BE2C (cell line): Measurements from ENCODE around the gene TMEM132A.

Experiments
- DNase-seq: peaks from one replicate; pipeline ENCODE4 v3.0.0-alpha.2; 2020
- H3K27me3 ChIP-seq: fragments of 250-450 bp; sonication (Bioruptor Pico); 2 replicates; pipeline ENCODE4 v1.5.1; 2020; ENCODE audit warnings: mild to moderate bottlenecking
- H3K36me3 ChIP-seq: fragments of 250-450 bp; sonication (Bioruptor Pico); 2 replicates; pipeline ENCODE4 v1.5.1; 2020; ENCODE audit warnings: mild to moderate bottlenecking
- H3K4me1 ChIP-seq: fragments of 250-450 bp; sonication (Bioruptor Pico); 2 replicates; pipeline ENCODE4 v1.5.1; 2020
- H3K4me3 ChIP-seq: 2 replicates; pipeline ENCODE4 v1.5.1; 2011; ENCODE audit warnings: low read depth, low read length
- H3K9me3 ChIP-seq: fragments of 250-450 bp; sonication (Bioruptor Pico); 2 replicates; pipeline ENCODE4 v1.5.1; 2020
- TF ChIP-seq, protein P1 (sequence below): IDR thresholded peaks from 2 replicates; pipeline ENCODE4 v1.5.1; 2012; ENCODE audit warnings: mild to moderate bottlenecking, low read depth, low read length

The TMEM132A gene

DNA sequence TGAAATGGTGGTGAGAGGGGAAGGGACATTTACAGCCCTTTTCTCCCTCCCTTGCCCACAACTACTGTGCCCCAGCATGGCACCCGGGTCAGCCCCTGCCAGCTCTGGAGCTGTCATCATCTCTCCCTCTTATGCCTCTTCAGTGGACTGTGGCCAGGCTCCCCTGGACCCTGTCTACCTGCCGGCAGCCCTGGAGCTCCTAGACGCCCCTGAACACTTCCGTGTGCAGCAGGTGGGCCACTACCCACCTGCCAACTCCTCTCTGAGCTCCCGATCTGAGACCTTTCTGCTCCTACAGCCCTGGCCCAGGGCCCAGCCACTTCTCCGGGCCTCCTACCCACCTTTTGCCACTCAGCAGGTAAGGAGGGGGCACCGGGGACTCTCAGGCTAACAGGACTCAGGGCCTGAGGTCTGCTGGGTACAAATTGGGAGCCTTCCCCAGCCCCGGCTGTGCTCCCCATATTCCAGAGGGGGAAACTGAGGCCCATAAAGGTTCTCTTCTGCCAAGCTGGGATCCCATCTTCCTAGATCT lies 2.9 kb downstream of the TMEM132A start:
- TF ChIP-seq, protein P1, sequence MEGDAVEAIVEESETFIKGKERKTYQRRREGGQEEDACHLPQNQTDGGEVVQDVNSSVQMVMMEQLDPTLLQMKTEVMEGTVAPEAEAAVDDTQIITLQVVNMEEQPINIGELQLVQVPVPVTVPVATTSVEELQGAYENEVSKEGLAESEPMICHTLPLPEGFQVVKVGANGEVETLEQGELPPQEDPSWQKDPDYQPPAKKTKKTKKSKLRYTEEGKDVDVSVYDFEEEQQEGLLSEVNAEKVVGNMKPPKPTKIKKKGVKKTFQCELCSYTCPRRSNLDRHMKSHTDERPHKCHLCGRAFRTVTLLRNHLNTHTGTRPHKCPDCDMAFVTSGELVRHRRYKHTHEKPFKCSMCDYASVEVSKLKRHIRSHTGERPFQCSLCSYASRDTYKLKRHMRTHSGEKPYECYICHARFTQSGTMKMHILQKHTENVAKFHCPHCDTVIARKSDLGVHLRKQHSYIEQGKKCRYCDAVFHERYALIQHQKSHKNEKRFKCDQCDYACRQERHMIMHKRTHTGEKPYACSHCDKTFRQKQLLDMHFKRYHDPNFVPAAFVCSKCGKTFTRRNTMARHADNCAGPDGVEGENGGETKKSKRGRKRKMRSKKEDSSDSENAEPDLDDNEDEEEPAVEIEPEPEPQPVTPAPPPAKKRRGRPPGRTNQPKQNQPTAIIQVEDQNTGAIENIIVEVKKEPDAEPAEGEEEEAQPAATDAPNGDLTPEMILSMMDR, result no peak
- H3K4me1 ChIP-seq, result peaks cover 3% of the 10 kb centered on the region; the same call in 1 of the 2 replicates
- no peak for DNase-seq
- H3K36me3 ChIP-seq, result peaks cover 14% of the 10 kb centered on the region
- no peaks in the 10 kb centered on the region for H3K27me3 ChIP-seq
- H3K4me3 ChIP-seq, result no peak overlapping the region
- no peaks in the 10 kb centered on the region for H3K9me3 ChIP-seq

- no peak overlapping the region for H3K4me3 ChIP-seq
- no peaks in the 10 kb centered on the region for H3K9me3 ChIP-seq
- TF ChIP-seq, protein P1, result no peak
- no peaks in the 10 kb centered on the region for H3K27me3 ChIP-seq
- no peak for DNase-seq
- peaks cover 14% of the 10 kb centered on the region for H3K36me3 ChIP-seq
- H3K4me1 ChIP-seq, result peaks cover 3% of the 10 kb centered on the region; the same call in 1 of the 2 replicates
These were observed 3.3 kb downstream of the TMEM132A start for GRCh38 chr11:60927600-60927999.

GRCh38 chr11:60928563-60929001 lies 4.3 kb downstream of the TMEM132A start:
- Histone ChIP-seq H3K9me3 (no peaks in the 10 kb centered on the region), H3K4me1 (peaks cover 3% of the 10 kb centered on the region; the same call in 1 of the 2 replicates), H3K36me3 (peaks cover 14% of the 10 kb centered on the region), H3K27me3 (no peaks in the 10 kb centered on the region), H3K4me3 (no peak overlapping the region)
- no peak for DNase-seq
- TF ChIP-seq, protein P1, result no peak

DNA sequence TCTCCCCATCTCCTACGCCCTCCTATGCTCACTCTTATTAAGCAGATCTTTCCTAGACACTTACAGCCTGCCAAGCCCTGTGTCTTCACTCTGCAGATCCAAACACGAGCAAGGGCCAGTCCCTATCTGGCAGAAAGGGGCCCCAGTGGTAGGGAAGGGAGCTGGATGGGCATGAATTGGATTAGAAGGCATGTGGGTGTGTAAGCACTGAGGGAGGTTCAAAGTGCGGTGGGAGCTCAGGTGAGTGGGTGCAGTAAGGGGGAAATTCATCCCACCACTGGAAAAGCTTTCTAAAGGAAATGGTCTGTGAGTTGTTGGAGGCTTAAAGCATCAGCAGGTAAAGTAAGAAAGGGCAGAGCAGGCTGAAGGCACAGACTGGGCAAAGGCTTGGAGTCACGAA lies 5.5 kb downstream of the TMEM132A start:
- no peaks in the 10 kb centered on the region for H3K27me3 ChIP-seq
- TF ChIP-seq, protein P1, result no peak
- H3K9me3 ChIP-seq, result no peaks in the 10 kb centered on the region
- DNase-seq, result no peak
- no peaks in the 10 kb centered on the region for H3K4me1 ChIP-seq
- H3K36me3 ChIP-seq, result peaks cover 14% of the 10 kb centered on the region
- no peak overlapping the region for H3K4me3 ChIP-seq

- no peak for DNase-seq
- no peaks in the 10 kb centered on the region for H3K27me3 ChIP-seq
- H3K36me3 ChIP-seq, result peaks cover 16% of the 10 kb centered on the region
- no peaks in the 10 kb centered on the region for H3K9me3 ChIP-seq
- H3K4me3 ChIP-seq, result no peak overlapping the region
- H3K4me1 ChIP-seq, result no peaks in the 10 kb centered on the region
- TF ChIP-seq, protein P1, result no peak
These were observed 6.1 kb downstream of the TMEM132A start for GRCh38 chr11:60930394-60930793.

- H3K4me1 ChIP-seq, result no peaks in the 10 kb centered on the region
- no peak overlapping the region for H3K4me3 ChIP-seq
- TF ChIP-seq, protein P1, result no peak
- no peaks in the 10 kb centered on the region for H3K27me3 ChIP-seq
- no peaks in the 10 kb centered on the region for H3K9me3 ChIP-seq
- DNase-seq, result no peak
- H3K36me3 ChIP-seq, result peaks cover 16% of the 10 kb centered on the region
These were observed 7.7 kb downstream of the TMEM132A start for GRCh38 chr11:60931917-60932316.
